KBM-7 (cell line): ENCODE results near the gene MIOX.
A peak's percentile ranks its signal among the peaks of the same experiment; 100 is the strongest.
"Not testable (repeated sequence)": the region's sequence is repeated elsewhere in the genome, so short reads cannot be mapped to it uniquely, and the experiment has no call there.

Experiments
- DNase-seq: peaks from one replicate; pipeline ENCODE4 v3.0.0-alpha.2; 2015
- in situ Hi-C: fragments of 300-500 bp; cut with MboI; formaldehyde crosslinking; loops from 2 replicates; pipeline ENCODE4 v1.14.3; 2020; ENCODE audit warnings: low sequenced_read_pairs, low pct_unique_long_range_greater_than_20kb, mixed read lengths

MIOX gene

DNA sequence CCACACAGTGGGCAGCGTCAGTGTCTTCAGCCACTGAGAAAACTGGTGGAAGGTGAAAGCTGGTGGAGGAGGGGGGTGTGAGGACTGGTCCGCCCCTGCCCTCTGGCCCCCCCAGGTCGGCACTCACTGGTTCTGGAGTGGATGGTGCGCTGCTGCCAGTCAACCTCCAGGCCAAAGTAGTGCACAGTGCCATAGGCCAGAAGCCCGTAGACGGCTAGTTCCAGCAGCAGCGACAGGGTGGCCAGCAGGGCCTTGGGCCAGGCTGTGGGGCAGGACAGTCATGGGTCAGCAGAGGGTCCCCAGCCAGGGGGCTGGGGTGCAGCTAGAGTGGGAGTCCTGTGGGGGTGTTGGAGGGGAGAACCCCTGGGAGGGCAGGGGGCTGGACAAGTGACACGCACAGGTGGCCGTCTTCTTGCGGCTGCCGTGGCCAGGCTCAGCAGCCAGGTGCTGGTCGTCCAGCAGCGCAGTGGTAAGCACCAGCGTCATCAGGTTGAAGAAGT is 18.7 kb downstream of the MIOX start:
- no peak for DNase-seq
- in situ Hi-C loops = no loop called here

DNA sequence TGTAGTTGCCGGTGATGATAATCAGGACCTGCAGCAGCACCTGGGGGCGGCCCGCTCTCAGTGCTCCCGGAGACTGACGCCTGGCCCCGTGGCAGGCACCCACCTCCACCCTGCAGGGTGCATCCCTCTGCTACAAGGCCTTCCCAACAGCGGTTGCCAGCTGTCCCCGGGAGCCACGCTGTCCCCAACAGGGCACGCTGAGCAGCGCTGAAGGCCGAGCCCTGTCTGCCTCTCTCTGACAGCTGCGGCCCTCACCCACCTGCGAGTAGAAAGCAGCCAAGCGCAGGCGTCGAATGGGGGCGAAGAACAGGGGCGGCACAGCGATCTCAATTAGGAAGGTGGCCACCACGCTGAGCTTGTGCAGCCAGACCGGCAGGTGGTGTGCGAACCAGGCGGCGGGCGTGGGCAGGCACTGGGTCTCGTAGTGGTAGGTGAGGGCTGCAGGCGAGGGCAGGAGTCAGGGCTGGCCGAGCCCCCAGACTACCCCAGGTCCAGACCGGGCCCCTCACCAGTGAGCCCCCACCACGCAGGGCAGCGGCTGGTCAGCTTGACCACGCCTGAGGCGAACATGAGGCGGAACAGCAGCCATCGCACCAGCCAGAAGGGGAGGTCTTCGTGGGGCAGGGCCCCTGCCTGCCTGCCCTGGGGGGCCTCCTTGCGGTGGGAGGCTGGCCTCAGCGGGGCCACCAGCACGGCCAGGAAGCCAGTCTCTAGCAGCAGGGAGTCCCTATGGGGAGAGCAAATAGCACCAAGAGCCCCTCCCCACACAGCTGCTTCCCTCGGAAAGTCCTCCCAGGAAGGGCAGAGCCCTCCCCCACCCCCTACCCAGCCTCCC is 19.3 kb downstream of the MIOX start:
- in situ Hi-C loops = no loop called here
- no peak for DNase-seq

DNA sequence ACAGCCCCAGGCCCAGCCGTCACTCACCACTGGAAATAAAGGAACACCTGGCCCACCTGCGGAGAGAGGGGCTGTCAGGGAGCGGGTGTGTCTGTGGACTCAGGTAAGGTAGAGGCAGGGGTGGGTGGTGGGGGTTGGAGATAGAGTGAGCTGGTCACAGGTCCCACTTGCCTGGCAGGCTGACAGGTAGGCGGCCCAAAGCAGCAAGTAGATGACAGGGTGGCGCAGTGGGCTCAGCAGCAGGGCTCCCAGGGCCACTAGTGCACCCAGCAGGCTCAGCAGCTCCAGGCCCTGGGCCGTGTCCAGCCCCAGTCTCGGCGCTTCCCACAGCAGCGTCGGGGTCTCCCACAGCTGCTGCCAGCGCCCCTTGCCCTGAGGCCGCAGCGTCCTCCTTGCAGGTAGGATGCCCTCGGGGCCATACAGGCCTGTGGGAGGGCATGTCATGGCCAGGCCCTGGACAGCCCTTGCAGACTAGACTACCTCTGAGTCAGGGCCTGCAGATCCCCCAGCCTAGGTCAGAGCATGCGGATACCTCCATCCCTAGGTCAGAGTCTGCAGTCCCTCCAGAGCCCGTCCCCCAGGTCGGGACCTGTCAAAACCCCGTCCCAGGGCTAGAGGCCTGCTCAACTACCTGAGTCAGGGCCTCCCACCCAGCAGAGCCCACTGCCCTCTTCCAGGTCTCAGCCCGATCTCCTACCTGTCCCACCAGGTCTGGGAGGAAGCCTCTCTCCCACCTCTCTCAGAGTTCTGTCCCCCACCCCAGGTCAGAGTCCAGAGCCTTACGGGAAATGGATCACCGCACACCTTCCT is 20.2 kb downstream of the MIOX start:
- in situ Hi-C loops = no loop called here

DNA sequence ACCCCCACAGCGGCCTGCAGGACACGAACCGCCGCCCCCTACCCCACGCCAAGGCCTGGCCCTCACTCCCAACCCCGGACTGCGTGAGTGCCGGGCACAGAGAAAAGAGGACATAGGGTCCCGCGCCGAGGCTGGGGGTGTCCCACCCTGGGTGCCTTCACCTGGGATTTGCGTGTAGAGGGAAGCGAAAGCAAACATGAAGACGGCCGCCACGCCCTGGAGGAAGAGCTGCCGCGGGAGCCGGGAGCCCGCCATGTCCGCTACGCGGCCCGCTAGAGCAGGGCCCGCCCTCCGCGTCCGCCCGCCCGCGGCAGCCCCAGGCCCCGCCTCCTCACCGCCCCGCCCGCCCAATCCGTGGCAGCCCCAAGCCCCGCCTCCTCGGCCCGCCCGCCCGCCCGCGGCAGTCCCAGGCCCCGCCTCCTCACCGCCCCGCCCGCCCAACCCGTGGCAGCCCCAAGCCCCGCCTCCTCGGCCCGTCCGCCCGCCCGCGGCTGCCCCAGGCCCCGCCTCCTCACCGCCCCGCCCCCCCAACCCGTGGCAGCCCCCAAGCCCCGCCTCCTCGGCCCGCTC is 20.8 kb downstream of the MIOX start, which contains the start of gene LMF2:
Gene LMF2, minus strand, starts transcription at position 282 of the 570 bp plus-strand sequence. Its CDS starts 27 bp downstream, at position 255.
- in situ Hi-C loops = no loop called here
- DNase-seq = peak; percentile 57

More for the DNA sequence above, 20.2 kb downstream of the MIOX start:
- DNase-seq = no peak

DNA sequence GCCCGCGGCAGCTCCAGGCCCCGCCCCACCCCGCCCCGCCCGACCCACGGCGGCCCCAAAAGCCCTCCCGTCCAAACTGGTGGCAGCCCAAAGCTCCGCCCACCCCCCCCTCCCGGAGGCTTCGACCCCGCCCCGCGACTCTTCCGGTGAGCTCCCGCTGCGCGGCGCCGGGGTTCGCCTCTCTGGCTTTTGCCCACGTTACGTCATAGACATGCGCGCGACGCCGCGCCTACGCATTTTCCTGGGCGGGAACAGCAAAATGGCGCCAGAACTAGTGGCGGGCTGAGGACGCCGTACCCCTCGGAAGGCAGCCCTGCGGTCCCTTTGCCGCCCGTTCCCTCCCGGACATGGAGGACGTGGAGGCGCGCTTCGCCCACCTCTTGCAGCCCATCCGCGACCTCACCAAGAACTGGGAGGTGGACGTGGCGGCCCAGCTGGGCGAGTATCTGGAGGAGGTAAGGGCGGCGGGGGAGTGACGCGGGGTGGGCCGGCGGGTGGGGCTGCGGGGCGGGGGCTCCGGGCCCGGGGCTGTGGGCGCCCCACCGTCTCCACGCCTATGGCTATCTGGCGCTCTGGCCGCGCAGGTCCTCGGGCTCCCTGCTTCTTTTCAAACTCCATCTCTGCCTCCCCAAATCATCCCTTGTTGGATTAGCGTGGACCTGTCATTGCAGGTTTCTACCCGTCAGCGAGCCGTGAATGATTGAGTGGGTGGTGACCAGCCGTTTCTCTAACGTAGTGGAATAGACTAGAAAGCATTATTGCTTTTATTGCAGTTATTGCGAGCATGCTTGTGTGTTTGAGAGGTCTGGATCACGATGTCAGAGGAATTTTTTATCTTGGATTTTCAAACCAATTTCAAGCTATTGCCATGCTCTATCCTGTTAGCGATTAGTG is 21.6 kb downstream of the MIOX start, which contains the start of gene NCAPH2:
Gene NCAPH2, plus strand, starts transcription at position 234 of the 894 bp plus-strand sequence. Its CDS starts 114 bp downstream, at position 348.
- in situ Hi-C loops = no loop called here
- DNase-seq = peak; percentile 94

DNA sequence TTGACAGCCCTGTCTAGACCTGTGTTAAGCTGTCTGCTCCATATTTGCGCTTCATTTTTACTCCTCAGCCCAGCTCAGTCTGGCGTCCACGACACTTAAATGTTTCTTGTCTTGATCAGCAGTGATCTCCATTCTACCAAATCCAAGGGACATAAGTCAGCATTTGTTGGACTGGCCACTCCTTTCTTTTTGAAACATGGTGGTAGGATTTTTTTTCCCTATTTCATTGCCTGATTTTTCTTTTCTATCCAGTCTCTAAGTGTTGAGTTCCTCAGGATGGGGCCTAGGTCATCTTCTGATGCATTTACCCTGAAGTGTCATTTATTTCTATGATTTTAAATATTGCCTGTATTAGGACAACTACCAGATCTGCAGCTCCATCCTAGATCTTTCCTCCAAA is 22.2 kb downstream of the MIOX start:
- in situ Hi-C loops = no loop called here
- DNase-seq = no peak

DNA sequence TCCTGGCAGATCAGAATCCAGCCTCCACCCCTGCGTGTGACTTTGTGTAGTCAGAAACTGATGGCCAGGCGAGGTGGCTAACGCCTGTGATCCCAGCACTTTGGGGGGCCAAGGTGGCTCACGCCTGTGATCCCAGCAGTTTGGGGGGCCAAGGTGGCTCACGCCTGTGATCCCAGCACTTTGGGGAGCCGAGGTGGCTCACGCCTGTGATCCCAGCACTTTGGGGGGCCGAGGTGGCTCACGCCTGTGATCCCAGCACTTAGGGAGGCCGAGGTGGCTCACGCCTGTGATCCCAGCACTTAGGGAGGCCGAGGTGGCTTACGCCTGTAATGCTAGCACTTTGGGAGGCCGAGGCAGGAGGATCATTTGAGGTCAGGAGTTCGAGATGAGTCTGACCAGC is 26.5 kb downstream of the MIOX start:
- in situ Hi-C loops = no loop called here
- DNase-seq = no peak

DNA sequence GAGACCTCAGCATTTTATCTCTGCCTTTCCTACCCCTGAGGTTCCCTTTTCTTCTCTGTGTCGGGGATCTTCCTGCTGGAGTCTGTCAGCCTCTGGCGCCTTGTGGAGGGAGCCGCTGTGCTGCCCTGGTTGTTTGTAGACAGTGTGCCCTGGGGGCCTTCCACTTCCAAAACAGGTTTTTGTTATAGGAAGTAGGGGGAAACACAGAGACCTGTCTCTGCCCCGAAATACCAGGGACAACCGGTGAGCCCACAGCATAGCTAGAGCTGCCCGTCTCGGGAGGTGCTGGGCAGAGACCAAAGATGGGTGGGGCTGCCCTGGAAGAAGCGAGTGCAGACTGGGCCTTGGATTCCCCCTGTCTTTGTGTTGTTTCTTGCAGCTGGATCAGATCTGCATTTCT is 29.4 kb downstream of the MIOX start:
- DNase-seq = no peak
- in situ Hi-C loops = no loop called here

DNA sequence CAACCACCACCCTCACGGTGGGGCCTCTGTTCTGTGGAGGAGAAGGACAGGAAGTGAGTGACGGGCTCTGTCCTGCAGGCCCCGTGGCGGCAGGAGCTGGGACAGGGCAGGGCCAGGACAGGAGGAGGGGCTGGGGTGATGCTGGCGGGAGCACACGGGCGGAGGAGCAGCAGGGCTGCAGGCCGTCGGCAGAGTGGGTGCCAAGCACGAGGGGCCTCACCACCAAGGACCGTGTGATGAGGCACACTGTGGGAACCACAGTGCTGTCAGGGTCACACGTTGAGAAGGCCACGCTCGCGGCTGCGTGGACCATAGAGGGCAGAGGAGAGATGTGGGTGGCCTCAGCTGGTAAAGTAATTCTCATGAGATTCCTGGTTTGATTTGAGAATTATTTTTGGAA is 30.2 kb downstream of the MIOX start:
- in situ Hi-C loops = no loop called here

DNA sequence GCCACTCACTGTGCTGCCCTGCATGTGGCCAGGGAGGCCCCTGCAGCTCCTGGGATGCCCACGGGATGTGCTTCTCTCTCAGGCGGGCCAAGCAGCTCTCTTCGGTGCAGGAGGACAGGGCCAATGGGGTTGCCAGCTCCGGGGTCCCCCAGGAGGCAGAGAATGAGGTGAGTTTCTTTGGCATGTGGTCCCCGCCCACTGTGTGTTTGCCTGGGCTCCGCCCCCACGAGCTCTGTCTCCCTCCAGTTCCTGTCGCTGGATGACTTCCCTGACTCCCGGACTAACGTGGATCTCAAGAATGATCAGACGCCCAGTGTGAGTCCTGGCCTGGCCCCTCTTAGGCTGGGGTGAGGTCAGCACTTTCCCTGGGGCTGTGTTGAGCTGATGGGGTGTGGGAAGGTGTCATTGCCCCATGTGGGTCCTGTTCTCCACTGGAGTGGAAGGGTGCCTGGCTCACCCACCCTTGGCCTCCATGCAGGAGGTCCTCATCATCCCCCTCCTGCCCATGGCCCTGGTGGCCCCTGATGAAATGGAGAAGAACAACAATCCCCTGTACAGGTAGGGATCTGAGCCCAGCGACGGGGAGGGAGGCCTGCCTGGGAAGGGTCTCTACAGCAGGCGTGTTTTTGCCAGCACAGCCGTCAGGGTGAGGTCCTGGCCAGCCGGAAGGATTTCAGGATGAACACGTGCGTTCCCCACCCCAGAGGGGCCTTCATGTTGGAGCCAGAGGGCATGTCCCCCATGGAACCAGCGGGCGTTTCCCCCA is 31.0 kb downstream of the MIOX start:
- in situ Hi-C loops = no loop called here
- DNase-seq = no peak

More for the DNA sequence above, 30.2 kb downstream of the MIOX start:
- DNase-seq = no peak

DNA sequence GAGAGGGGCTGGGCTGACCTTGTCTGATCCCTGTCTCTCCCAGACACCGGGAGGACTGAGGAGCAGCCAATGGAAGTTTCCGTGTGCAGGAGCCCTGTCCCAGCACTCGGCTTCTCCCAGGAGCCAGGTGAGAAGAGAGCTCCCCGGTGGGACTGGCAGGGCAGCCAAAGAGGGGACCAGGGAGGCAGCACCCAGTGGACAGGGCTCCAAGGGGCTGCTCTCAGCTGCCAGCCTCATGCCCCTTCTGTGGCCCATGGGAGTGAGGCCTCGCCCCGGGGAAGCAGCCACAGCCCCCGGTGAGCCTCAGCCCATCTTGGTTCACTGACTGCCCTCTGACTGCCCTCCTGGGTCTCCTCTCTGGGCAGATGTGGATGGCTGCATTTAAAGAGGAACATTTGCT is 31.9 kb downstream of the MIOX start:
- in situ Hi-C loops = no loop called here
- no peak for DNase-seq

DNA sequence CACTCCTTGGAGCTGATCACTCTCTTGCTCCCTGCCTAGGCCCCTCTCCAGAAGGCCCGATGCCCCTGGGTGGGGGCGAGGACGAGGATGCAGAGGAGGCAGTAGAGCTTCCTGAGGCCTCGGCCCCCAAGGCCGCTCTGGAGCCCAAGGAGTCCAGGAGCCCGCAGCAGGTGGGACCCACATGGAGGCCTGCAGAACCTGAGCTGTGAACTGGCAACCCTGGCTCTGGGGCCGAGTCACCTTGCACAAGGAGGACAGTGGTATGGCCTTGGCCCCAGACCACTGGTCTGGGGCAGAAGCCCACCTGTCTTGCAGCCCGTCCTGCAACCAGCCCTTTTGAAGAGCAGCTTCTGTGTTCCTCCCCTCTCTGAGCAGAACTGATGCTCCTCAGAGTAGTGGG is 32.5 kb downstream of the MIOX start:
- in situ Hi-C loops = no loop called here

DNA sequence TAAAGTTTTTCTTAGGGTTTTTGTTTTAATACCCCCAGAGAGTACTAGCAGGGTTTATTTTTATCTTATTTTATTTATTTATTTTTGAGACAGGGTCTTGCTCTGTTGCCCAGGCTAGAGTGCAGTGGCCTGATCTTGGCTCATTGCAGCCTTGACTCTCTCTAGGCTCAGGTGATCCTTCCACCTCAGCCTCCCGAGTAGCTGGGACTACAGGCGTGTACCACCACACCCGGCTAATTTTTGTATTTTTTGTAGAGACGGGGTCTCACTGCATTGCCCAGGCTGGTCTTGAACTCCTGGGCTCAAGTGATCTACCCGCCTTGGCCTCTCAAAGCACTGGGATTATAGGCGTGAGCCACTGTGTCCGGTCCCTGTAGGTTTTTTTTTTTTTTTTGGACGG is 33.5 kb downstream of the MIOX start:
- in situ Hi-C loops, DNase-seq: not testable (repeated sequence)

More for the DNA sequence above, 32.5 kb downstream of the MIOX start:
- no peak for DNase-seq

DNA sequence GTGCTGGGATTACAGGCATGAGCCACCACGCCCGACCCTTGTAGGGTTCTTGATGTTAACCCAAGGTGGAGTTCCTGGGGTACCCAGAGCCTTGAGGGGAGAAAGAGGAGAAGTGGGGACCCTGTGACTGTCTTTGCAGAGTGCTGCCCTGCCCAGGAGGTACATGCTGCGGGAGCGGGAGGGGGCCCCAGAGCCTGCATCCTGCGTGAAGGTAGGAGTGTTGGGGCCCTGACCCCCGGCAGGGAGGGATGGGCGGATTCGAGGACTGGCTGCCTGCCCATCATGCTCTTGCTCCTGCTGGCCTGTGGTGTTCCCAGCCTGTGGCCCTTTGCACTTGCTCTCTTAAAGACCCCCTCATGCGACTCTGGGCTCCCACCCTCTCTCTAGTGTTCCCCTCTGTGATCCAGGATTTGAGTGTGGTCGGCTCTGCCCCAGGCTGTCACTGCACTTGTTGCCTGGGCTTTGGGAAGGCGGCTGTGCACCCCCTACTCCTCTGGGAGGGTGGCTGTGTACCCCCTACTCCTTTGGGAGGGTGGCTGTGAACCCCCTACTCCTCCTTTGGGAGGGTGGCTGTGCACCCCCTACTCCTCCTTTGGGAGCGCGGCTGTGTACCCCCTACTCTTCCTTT is 34.3 kb downstream of the MIOX start:
- in situ Hi-C loops = no loop called here
- DNase-seq = no peak

DNA sequence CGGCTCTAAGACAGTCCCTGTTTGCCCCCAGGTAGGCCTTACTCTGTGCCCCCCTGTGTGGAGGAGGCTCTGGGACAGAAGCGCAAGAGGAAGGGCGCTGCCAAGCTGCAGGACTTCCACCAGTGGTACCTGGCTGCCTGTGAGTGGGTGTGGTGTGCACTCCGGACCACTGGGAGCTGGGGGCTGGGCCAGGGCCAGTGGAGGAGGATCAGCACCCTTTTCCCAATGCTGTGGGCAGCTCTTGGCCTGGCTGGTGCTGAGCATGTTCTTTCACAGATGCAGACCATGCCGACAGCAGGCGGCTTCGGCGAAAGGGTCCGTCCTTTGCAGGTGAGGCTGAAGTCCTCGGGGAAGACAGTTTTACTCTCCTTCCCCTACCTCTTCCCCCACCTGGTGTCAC is 35.1 kb downstream of the MIOX start:
- in situ Hi-C loops = no loop called here
- no peak for DNase-seq

DNA sequence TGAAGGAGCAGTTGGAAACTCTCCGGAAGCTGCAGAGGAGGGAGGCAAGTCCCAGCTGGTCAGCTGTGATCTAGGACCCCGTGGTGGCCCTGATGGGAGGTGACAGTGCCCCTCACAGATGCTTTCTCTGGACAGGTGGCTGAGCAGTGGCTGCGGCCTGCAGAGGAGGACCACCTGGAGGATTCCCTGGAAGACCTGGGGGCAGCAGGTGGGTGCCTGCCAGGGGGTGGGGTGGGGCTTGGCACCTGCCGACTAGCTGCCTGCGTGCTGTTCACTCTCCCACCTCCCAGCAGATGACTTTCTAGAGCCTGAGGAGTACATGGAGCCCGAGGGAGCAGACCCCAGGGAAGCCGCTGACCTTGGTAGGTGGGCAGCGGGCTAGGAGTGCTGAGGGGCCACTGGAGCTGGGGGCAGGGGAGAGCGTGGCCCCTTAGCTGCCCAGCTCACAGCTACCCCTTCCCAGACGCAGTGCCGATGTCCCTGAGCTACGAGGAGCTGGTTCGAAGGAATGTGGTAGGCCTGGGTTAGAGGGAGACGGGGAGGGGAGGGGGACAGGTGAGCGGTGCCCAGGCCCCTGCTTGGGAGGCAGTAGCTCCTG is 35.6 kb downstream of the MIOX start:
- in situ Hi-C loops = no loop called here
- no peak for DNase-seq

DNA sequence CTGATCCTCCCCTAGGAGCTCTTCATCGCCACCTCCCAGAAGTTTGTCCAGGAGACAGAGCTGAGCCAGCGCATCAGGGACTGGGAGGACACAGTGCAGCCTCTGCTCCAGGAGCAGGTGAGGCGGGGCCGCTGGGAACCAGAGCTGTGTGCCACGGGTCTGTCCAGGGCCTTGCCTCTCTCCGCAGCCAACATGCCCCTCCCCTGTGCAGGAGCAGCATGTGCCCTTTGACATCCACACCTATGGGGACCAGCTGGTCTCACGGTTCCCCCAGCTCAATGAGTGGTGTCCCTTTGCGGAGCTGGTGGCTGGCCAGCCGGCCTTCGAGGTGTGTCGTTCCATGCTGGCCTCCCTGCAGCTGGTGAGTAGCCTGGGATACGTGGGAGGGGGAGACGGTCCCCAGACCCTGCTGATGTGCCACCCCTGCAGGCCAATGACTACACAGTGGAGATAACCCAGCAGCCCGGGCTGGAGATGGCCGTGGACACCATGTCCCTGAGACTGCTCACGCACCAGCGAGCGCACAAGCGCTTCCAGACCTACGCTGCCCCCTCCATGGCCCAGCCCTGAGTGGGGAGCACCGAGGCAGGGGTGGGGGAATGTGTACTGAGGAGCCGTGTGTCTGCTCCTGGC is 36.3 kb downstream of the MIOX start:
- in situ Hi-C loops = no loop called here

More for the DNA sequence above, 36.3 kb downstream of the MIOX start:
- DNase-seq = no peak
